ENCODE data around the gene TLK1.
A peak's percentile ranks its signal among the peaks of the same experiment; 100 is the strongest.
"Not testable (repeated sequence)": the region's sequence is repeated elsewhere in the genome, so short reads cannot be mapped to it uniquely, and the experiment has no call there.

TLK1 gene

DNA sequence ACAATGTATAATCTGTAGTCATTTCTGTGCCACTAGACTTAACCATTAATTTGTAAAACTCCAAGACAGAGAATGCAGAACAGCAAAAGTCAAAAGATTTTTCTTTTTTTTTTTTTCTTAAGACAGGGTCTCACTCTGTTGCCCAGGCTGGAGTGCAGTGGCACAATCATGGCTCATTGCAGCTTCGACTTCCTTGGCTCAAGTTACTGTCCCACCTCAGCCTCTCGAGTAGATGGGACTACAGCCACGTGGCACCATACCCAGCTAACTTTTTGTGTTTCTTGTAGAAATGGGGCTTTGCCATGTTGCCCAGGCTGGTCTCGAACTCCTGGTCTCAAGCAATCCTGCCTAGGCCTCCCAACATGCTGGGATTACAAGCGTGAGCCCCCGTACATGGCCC, 80.1 kb downstream of the TLK1 start:
- DNase-seq = no peak

GRCh38 chr2:171076422-171076821, 84.3 kb downstream of the TLK1 start:
- DNase-seq = not testable (repeated sequence)

GRCh38 chr2:171072164-171072563, 88.5 kb downstream of the TLK1 start:
- no peak for DNase-seq

- DNase-seq = no peak
Observed at GRCh38 chr2:171069286-171069956, 91.3 kb downstream of the TLK1 start.

DNA sequence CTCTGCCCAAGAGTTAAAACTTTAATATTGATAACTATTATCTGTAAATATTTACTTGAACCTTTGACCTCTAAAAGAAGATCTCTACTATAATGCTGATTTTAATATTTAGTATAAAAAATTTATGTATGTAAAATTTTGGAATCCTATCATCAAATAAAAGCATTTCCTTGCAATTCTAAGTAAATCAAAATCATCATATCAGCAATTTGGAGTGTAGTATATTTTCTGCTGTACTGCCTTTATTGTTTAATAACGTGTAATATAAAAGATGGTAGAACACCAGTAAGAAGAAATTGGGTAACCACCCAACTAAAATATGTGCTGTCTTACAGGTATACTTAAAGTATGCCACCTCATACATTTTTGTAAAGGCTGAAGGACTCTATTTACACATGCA, 94.6 kb downstream of the TLK1 start:
- DNase-seq = no peak

DNA sequence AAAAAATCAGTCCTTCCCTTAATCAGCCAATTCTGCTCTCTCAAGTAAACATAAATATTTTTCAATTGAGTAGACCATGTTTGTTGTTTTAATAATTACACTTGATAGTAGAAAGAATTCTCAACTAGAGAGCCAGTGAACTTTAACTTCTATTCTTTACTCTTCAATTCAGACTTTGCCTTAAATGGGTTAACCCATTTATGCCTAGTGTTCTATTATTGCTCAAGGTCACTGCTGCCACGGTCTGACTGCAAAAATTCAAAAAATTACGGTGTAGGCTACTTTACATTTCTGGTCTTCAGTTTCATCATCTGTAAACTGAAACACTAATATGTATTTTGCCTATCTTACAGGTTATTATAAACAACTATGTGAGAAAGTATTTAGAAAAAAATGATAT, 103.1 kb downstream of the TLK1 start:
- no peak for DNase-seq

GRCh38 chr2:171056307-171056706, 104.4 kb downstream of the TLK1 start:
- DNase-seq = peak; percentile 66

DNA sequence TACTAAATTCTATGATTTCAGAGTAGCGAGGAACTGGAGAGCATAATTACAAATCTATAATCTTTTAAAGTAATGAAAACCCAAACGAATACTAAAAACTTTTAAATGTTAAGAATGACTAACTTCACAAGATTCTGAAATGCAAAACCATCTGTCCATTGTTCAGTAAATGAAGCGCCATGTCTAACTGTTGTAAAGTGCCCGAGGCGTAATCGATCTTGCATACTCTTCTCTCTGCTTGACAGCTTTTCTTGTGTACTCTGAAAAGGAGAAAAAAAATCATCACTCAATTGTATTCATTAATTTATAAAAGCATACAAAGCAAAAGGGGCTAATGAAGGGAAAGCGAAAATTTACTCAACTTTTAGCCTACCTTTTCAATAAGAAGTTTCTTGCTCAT, 111.0 kb downstream of the TLK1 start:
- DNase-seq = no peak

DNA sequence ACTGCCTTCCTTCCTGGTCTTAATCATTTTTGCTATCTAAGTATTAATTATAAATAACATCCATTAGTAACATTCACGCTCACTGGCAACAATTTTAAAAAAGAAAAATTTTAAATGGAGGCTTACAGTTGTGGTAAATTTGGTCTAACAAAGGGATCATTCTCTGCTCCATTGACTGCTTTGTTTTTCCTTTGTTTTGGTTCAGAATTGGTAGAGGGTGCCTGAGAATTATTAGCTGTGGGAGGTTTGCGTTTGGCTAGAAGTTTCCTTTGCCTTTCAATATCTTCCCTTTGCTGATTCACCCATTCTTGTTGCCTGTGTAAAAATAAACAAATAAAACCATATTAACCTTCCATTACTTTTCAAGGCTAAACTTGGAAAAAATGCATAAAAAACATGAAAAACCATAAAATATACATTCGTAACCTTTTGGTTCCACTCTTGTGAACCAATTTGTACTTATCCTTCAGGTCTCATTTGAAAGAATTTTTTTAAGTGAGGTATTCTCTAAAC, 114.6 kb downstream of the TLK1 start:
- no peak for DNase-seq

DNA sequence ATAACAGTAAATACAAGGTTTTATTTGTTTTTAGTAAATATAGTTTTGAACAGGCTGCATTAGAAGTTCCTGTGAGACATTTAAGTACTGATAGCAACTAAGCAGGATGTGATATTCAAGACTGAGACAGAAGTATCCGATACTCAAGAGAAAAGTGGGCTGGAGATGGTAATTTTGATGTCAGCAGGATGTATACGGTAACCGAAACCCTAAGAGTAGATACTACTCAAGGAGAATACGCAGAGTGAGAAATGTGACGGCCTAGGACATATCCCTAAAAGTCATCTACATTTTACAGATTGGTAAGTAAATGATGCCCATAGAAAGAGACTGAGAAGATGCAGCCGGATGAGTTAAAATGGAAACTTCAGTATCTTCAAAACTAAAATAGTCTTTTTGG, 116.3 kb downstream of the TLK1 start:
- no peak for DNase-seq

- no peak for DNase-seq
Observed at GRCh38 chr2:171042253-171042969, 118.3 kb downstream of the TLK1 start.

- no peak for DNase-seq
Observed at GRCh38 chr2:171036532-171036931, 124.2 kb downstream of the TLK1 start.

GRCh38 chr2:171034315-171034714, 126.4 kb downstream of the TLK1 start:
- DNase-seq = no peak

DNA sequence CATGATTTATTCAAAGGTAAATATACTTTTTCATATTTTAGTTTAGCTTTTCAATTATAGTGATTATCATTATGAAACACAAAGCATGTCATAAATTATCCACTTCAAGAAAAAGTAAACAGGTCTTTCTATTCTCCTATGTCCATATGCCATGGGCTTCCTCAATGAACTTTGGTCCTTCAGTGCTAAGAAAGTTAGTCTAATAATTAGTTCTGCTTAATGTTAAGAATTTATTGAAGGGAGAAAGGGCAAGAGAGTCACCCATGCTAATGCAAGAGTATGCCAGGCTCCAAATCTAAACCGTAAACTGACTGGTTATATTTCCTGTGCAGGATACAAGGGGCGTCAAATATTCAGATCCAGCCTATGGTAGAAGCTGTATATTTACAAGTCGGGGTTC, 135.5 kb downstream of the TLK1 start:
- no peak for DNase-seq

- no peak for DNase-seq
Observed at GRCh38 chr2:171018522-171018921, 142.2 kb downstream of the TLK1 start.

- DNase-seq = no peak
Observed at GRCh38 chr2:171016125-171016524, 144.6 kb downstream of the TLK1 start.

GRCh38 chr2:171013851-171014250, 146.8 kb downstream of the TLK1 start:
- DNase-seq = no peak

DNA sequence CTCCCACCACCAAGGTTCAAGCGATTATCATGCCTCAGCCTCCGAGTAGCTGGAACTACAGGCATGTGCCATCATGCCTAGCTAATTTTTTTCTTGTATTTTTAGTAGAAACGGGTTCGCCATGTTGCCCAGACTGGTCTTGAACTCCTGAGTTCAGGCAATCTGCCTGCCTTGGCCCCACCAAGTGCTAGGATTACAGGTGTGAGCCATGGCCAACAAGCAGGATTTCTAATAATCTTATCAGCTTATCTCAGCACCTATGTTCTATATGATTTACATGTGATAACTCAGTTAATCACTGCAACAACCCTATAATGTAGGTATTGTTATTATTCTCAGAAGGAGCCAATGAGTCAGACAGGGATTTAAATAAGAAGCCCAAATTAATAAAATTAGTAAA, 151.3 kb downstream of the TLK1 start:
- DNase-seq = no peak

- no peak for DNase-seq
Observed at GRCh38 chr2:171008550-171009205, 152.0 kb downstream of the TLK1 start.

- DNase-seq = no peak
Observed at GRCh38 chr2:171004833-171005232, 155.9 kb downstream of the TLK1 start.

GRCh38 chr2:171004363-171004762, 156.3 kb downstream of the TLK1 start:
- DNase-seq = no peak

DNA sequence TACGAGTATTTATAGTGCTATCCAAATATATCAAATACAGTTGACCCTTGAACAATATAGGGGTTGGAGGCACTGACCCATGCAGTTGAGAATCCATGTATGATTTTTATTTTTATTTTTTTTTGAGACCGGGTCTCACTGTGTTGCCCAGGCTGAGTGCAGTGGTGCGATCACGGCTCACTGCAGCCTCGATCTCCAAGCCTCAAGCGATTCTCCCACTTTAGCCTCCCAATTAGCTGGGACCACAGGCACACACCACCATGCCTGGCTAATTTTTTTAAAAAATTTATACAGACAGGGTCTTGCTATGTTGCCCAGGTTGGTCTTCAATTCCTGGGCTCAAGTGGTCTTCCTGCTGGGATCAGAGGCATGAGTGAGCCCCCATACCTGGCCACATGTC, 161.0 kb downstream of the TLK1 start:
- no peak for DNase-seq

DNA sequence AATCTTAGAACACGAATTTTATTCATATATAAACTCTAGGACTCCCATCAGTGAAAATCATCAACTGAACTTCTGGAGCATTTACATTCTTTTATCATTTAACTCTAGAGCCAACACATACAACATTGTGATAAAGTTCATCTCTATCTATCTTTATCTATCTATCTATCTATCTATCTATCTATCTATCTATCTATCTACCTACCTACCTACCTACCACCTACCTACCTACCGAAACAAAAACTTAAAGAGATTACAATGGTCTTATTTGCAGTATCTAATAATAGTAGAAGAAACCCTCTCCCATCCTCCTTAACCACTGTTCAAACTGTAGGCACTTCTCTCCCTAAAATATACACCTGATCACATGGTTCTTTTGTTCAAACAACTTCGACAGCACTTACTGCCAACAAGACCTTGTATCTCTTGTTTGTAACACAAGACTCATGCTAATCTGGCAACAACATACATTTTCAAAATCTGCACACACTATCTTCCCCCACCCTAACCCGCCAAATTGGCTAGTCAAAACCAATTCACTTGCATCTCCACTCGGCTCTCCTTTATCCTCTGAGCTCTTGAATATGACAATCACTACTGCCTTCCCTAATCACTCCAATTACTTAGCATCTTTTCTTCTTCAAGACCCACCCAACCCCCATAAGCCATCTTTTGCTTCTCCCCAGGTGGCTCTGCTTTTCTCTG, 162.6 kb downstream of the TLK1 start:
- DNase-seq = no peak

All from fibroblast of skin of back (primary cell).